GM21529 (cell line): ENCODE data around the gene F8.
"Not testable (repeated sequence)": the region's sequence is repeated elsewhere in the genome, so short reads cannot be mapped to it uniquely, and the experiment has no call there.

Experiments used
- ATAC-seq: cut with Tn5 transposase; IDR thresholded peaks from one replicate; pipeline ENCODE4 v1.9.1; 2021; ENCODE audit not compliant: unreplicated experiment

Gene F8

GRCh38 chrX:155031657-155032056 lies 9.1 kb upstream of the F8 start:
- no peak for ATAC-seq

GRCh38 chrX:155028877-155029291 lies 6.4 kb upstream of the F8 start:
- no peak for ATAC-seq

- no peak for ATAC-seq
Measured at GRCh38 chrX:155028129-155028528, 5.6 kb upstream of the F8 start.

DNA sequence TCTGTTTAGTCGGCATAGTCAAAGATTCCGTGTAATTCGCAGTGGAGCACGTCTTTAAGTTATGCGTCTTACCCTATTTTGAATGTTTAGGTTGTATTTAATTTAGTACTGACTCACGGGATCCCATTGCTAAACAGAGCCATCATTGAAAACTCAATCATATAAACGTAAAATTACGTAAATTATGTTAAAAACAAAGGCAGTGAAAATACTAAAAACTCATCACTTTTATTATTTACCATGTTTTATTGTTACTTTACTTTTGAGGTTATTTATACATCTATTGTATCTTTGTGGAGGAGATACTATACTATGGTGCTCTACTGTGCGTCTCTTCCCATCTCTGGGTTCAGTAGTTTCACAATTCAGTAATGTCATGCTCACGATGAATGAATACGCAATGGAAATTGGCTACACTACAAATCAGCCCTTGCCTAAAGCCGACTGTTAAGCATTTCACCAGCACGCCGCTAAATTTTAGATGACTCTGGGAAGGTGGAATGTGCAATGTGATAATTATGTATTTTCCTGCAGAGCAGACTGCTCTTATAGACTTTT lies 5.1 kb upstream of the F8 start:
- no peak for ATAC-seq

GRCh38 chrX:155026727-155027508 lies 4.4 kb upstream of the F8 start, which contains the start of gene FUNDC2:
Gene FUNDC2, plus strand, starts transcription at chrX:155026844. Its CDS starts 95 bp downstream, at chrX:155026939.
- ATAC-seq, result peak; percentile 87

- ATAC-seq, result no peak
Measured at GRCh38 chrX:155026420-155026726, 3.9 kb upstream of the F8 start.

GRCh38 chrX:155023907-155024833 lies 1.6 kb upstream of the F8 start:
- no peak for ATAC-seq

GRCh38 chrX:155020591-155020990 lies 1.9 kb downstream of the F8 start:
- ATAC-seq, result no peak

DNA sequence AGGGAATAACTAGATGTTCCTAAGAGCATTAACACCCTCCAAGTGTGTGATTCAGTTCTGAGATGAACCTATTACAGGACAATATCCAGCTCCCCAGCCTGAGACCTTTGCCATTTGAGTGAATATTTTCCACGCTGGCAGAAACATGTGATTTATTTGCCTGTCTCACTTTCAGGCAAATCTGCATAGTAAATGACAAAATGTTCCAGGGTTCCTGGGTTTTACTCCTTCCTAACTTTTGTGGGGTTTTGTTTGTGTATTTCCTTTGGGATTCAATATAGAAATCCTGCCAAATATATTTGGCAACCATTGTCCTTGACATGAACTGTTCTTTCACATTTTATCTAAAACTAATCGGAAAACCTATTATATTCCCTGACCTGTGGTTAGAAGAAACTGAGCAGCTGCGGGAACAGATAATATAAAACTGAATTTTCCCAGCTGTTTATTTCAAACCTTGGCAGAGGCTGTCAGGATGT lies 12.5 kb downstream of the F8 start:
- ATAC-seq, result no peak

DNA sequence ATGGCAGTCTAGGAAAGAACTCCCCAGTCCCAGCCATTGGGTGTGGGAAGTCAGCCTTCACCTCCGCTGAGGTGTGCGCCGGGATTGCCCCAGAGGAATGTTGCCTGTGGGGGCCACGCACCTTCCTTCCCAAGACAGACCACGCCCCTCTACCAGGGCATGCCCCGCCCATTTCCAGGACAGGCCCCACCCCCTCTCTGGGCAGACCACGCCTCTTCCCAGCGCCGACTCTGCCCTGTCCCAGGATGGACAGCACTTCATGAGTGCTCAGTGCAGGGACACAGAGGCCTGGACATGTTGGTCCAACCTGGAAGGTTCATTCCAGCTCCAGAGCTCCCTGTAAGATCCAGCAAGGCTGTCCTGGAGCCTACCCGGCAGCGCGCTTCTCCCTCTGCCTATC lies 13.9 kb downstream of the F8 start:
- not testable (repeated sequence) for ATAC-seq

- not testable (repeated sequence) for ATAC-seq
Measured at GRCh38 chrX:155006913-155007671, 15.4 kb downstream of the F8 start.

GRCh38 chrX:155006379-155006778 lies 16.1 kb downstream of the F8 start:
- not testable (repeated sequence) for ATAC-seq

- no peak for ATAC-seq
Measured at GRCh38 chrX:155005190-155005589, 17.3 kb downstream of the F8 start.

GRCh38 chrX:155001873-155002272 lies 20.6 kb downstream of the F8 start:
- no peak for ATAC-seq

DNA sequence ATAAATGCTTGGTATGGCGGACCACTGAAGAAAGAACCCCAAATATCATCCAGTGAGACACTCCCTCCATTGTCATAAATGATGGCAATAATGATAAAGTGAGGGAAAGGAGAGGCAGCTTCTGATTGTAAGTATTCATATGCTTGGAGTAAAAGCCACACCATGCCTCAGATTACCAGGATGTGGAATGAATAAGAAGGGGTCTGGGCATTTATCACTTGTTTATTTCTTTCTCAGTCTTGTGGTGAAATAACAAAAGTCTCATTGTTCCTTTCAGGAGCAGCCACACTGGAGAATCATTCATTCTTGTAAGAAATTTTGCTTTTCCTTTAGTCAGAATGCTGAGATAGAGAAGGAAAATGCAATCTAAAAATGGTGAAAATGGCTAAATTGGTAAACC lies 21.7 kb downstream of the F8 start:
- no peak for ATAC-seq

GRCh38 chrX:154998204-154998880 lies 24.2 kb downstream of the F8 start:
- ATAC-seq, result no peak

- ATAC-seq, result no peak
Measured at GRCh38 chrX:154991476-154991875, 31.0 kb downstream of the F8 start.

DNA sequence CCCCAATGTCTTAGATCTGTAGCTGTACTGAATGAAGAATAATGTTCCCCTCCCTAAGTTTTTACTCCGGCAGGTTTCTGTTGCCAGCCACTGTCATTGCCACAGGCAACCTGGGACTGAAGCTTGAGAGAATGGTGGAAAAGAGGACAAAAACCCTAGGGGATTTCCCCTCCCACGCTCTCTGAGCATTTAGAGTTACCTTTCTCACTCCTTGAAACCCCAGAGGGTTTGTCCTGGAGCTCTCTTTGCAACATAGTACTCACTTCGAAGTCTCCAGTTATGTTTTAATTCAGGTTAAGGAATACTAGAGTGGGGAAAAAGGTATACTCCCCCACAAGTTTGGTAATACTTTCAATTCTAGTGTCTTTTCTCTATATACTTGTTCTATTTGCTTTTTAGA lies 31.5 kb downstream of the F8 start:
- ATAC-seq, result peak; percentile 50

- ATAC-seq, result peak; percentile 72
Measured at GRCh38 chrX:154990496-154990895, 32.0 kb downstream of the F8 start.

GRCh38 chrX:154988719-154989118 lies 33.8 kb downstream of the F8 start:
- no peak for ATAC-seq
